CD14-positive monocyte (primary cell): ENCODE data around the gene OR2T3. TPM values are rescaled to one million over a fixed set of nuclear protein-coding genes. Genes with fewer than 3 reads are reported as not detected.
"Not testable (repeated sequence)": the region's sequence is repeated elsewhere in the genome, so short reads cannot be mapped to it uniquely, and the experiment has no call there.

Source experiments
- DNase-seq, 3 donors: peaks; one replicate each; pipeline ENCODE4 v3.0.0-alpha.2; 2011 to 2022
- H2AFZ ChIP-seq: 2 replicates; pipeline ENCODE4 v1.6.0; 2012; ENCODE audit warnings: mild to moderate bottlenecking, low read depth, low read length, inconsistent platforms; ENCODE audit not compliant: insufficient read depth, poor library complexity, severe bottlenecking
- H3K27ac ChIP-seq, 2 donors: 1 replicate in 1 of 2; 2 replicates in 1 of 2; pipeline ENCODE4 v1.5.1; 2012 to 2013; ENCODE audit warnings: low read length in 2 of 2, control low read depth in 1 of 2, inconsistent platforms in 1 of 2, low read depth in 1 of 2, mild to moderate bottlenecking in 1 of 2
- H3K27me3 ChIP-seq, 2 donors: one replicate each; pipeline versions ENCODE4 v1.6.0 to v1.6.1; 2011 to 2013; ENCODE audit warnings: low read length in 2 of 2; ENCODE audit not compliant: control insufficient read depth in 2 of 2, insufficient read depth in 2 of 2
- H3K36me3 ChIP-seq, 2 donors: replicated peaks in 1 of 2; 1 replicate in 1 of 2; 2 replicates in 1 of 2; pipeline versions ENCODE4 v1.5.1 to v1.6.1; 2012 to 2013; ENCODE audit warnings: low read length in 2 of 2, control low read depth in 1 of 2, inconsistent platforms in 1 of 2, mild to moderate bottlenecking in 1 of 2; ENCODE audit not compliant: insufficient read depth in 2 of 2, control insufficient read depth in 1 of 2
- H3K4me1 ChIP-seq, 2 donors: 1 replicate in 1 of 2; 2 replicates in 1 of 2; pipeline versions ENCODE4 v1.5.1 to v1.6.1; 2012 to 2013; ENCODE audit warnings: low read length in 2 of 2, control low read depth in 1 of 2, inconsistent platforms in 1 of 2, mild to moderate bottlenecking in 1 of 2, moderate library complexity in 1 of 2; ENCODE audit not compliant: insufficient read depth in 2 of 2, control insufficient read depth in 1 of 2
- H3K4me2 ChIP-seq: replicated peaks from 2 replicates; pipeline ENCODE3; 2012; ENCODE audit warnings: low read length, moderate library complexity, mild to moderate bottlenecking; ENCODE audit not compliant: poor library complexity, severe bottlenecking; ENCODE audit errors: extremely low read depth
- H3K4me3 ChIP-seq, 3 experiments: fragments of 200-600 bp in 1 of 3; sonication (generic) in 1 of 3; replicated peaks in 1 of 3; 1 replicate in 2 of 3; 2 replicates in 1 of 3; pipeline ENCODE4 v1.5.1; 2011 to 2013; ENCODE audit warnings: low read length in 3 of 3, mild to moderate bottlenecking in 3 of 3, control low read depth in 2 of 3, low read depth in 2 of 3, inconsistent platforms in 1 of 3, moderate library complexity in 1 of 3
- H3K79me2 ChIP-seq: 2 replicates; pipeline ENCODE4 v1.6.0; 2012; ENCODE audit warnings: mild to moderate bottlenecking, control low read depth, inconsistent platforms, low read length, moderate library complexity; ENCODE audit not compliant: insufficient read depth
- H3K9ac ChIP-seq: 2 replicates; pipeline ENCODE4 v1.6.0; 2017; ENCODE audit warnings: low read length, mild to moderate bottlenecking; ENCODE audit not compliant: insufficient read depth, poor library complexity, severe bottlenecking
- H3K9me3 ChIP-seq, 2 donors: replicated peaks in 1 of 2; 1 replicate in 1 of 2; 2 replicates in 1 of 2; pipeline versions ENCODE4 v1.5.1 to v1.6.1; 2012 to 2013; ENCODE audit warnings: low read length in 2 of 2, control low read depth in 1 of 2; ENCODE audit not compliant: control insufficient read depth in 1 of 2, insufficient read depth in 1 of 2
- H4K20me1 ChIP-seq: 2 replicates; pipeline ENCODE4 v1.6.0; 2012; ENCODE audit warnings: mild to moderate bottlenecking, low read length, control low read depth, moderate library complexity; ENCODE audit not compliant: insufficient read depth
- H3K27ac Mint-ChIP-seq, 7 donors: one replicate each; pipeline ENCODE4 v1.8.0; 2020; ENCODE audit warnings: mild to moderate bottlenecking in 7 of 7, mixed read lengths in 7 of 7, moderate library complexity in 6 of 7, inconsistent platforms in 2 of 7
- H3K27me3 Mint-ChIP-seq, 3 donors: one replicate each; pipeline ENCODE4 v1.8.0; 2021 to 2022; ENCODE audit warnings: low read depth in 3 of 3, mild to moderate bottlenecking in 3 of 3, mixed read lengths in 3 of 3, moderate library complexity in 3 of 3, inconsistent platforms in 1 of 3
- H3K36me3 Mint-ChIP-seq, 2 donors: one replicate each; pipeline ENCODE4 v1.8.0; 2020; ENCODE audit warnings: mixed read lengths in 2 of 2, inconsistent platforms in 1 of 2, mild to moderate bottlenecking in 1 of 2
- H3K4me1 Mint-ChIP-seq: one replicate; pipeline ENCODE4 v1.8.0; 2020; ENCODE audit warnings: mild to moderate bottlenecking, mixed read lengths
- H3K4me3 Mint-ChIP-seq, 2 donors: one replicate each; pipeline ENCODE4 v1.8.0; 2020; ENCODE audit warnings: mild to moderate bottlenecking in 2 of 2, mixed read lengths in 2 of 2, moderate library complexity in 1 of 2
- H3K9me3 Mint-ChIP-seq, 7 donors: one replicate each; pipeline ENCODE4 v1.8.0; 2020 to 2022; ENCODE audit warnings: mixed read lengths in 7 of 7, mild to moderate bottlenecking in 6 of 7, moderate library complexity in 6 of 7, inconsistent platforms in 2 of 7
- WGBS: methylation state at CpG from one replicate; pipeline ENCODE4 v1.1.5; 2013; ENCODE audit warnings: missing lambda C conversion rate; ENCODE audit not compliant: insufficient coverage; 5-methylcytosine and 5-hydroxymethylcytosine counted together
- intact Hi-C, 2 donors: fragments of 100-400 bp; cut with micrococcal nuclease; formaldehyde crosslinking; loops; one replicate each; pipeline versions ENCODE4 v1.15.0 to v1.15.1; 2023
- polyA plus RNA-seq, 3 donors: library from polyadenylated mRNA; depleted of rRNA in 1 of 3; unstranded in 2 of 3; stranded (reverse) in 1 of 3; fragments of 300-500 nt in 2 of 3; fragments of >200 nt in 1 of 3; fragmentation: Illumina TruSeq in 2 of 3; gene quantifications; 1 replicate in 2 of 3; 2 replicates in 1 of 3; pipeline ENCODE4 v1.2.3, GENCODE V29; 2012 to 2021

Gene OR2T3
- polyA plus RNA-seq, 3 donors = 0.08 TPM; not detected in 2

DNA sequence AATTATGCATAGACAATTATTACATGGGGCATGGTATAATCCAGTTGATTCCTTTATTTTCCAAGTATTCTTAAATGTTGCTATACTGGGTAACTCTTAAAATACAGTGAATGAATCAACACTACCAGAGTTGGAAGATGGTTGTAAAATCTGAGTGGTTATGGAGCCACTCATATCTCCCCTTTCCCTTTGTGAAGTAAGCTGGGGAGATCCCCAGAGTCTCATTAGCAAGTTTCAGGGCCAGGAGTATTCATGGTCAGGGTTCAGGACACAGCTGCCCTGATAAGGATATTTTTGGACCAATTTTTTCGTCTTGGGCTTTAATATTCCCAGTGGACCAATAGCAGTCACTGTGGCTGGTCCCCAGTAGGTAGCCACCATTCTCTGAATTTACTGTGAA is 34.5 kb upstream of the OR2T3 start:
- H3K9ac ChIP-seq, H3K4me3 ChIP-seq, H3K4me2 ChIP-seq, H2AFZ ChIP-seq, H4K20me1 ChIP-seq, H3K27ac Mint-ChIP-seq, H3K27ac ChIP-seq, H3K36me3 ChIP-seq, H3K9me3 Mint-ChIP-seq, H3K27me3 Mint-ChIP-seq, H3K9me3 ChIP-seq, H3K4me3 Mint-ChIP-seq, H3K27me3 ChIP-seq, intact Hi-C loops, DNase-seq, H3K4me1 ChIP-seq, H3K36me3 Mint-ChIP-seq, H3K4me1 Mint-ChIP-seq, H3K79me2 ChIP-seq: not testable (repeated sequence)
- no CpG with 5 or more reads among the region's 1 CpG for WGBS

DNA sequence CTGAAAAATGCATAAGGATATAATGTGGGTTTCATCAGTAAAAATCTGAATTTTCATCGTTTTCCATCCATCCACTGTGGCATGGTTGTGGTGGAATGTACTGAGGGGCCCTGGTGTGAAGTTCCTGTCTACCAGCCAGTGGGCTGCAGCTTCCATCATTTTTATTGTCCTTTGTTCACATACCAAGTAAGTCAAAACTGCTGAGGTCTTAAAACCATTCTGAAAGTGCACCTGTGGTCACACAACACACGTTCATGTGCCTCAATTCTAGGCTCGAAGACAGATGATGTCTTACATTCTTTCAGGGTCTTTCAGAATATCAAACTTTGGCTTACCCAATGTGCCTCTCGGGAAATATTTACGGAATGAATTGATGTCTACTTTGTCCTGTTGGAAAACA is 33.9 kb upstream of the OR2T3 start:
- H3K4me1 Mint-ChIP-seq, H3K4me3 Mint-ChIP-seq, H3K9me3 Mint-ChIP-seq, H3K4me3 ChIP-seq, H3K27me3 Mint-ChIP-seq, H3K36me3 ChIP-seq, H3K27me3 ChIP-seq, H3K9me3 ChIP-seq, H3K9ac ChIP-seq, H3K79me2 ChIP-seq, intact Hi-C loops, H2AFZ ChIP-seq, H4K20me1 ChIP-seq, H3K27ac Mint-ChIP-seq, H3K36me3 Mint-ChIP-seq, DNase-seq, H3K27ac ChIP-seq, H3K4me1 ChIP-seq, H3K4me2 ChIP-seq: not testable (repeated sequence)
- 89% methylated on average over 2 of the region's 5 CpGs for WGBS

DNA sequence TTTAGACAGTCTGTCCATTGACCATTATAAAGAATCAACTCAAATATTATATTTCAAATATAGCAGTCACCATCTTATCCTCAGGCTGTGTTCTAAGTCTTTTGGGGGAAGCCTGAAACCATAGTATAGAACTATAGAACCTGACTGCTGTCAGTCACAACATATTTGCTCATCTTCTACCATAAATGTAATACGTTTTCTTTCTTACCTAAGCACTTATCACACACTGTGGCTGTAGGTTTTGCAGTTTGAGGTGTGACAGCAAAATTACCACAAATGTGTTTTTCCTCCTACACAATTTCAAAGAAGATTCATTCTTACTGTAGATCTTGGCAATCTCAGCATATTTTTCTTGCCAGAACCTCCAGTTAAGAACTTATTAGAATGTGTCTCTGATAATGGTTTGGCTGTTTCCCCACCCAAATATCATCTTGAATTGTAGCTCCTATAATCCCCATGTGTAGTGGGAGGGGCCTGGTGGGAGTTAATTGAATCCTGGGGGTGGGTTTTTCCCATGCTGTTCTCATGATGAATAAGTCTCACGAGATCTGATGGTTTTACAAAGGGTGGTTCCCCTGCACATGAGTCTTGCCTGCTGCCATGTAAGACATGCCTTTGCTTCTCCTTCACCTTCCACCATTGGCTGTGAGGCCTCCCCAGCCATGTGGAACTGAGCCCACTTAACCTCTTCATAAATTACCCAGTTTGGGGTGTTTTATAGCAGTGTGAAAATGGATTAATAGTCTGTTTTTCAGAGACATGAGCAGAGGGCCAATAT is 30.5 kb upstream of the OR2T3 start:
- H3K27ac Mint-ChIP-seq = not testable (repeated sequence)
- no CpG with 5 or more reads among the region's 2 CpGs for WGBS

DNA sequence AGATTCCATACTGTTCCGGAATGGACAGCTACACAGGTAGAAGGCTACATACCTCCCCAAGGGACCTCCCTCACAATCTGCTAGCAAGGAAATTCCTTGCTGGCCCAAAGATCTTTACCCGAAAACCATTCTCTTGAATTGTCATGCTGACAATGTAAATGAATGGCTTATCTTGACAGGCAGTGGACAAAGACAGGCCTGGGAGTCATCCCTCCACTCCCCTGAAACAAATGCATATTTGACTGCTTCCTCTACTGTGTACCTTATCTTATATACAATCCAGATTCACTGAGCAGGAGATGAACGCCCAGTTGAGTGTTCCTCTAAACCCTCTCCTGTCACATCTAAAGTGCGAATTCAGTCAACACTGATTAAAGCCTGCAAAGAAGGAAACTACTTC is 28.5 kb upstream of the OR2T3 start:
- DNase-seq, H3K36me3 ChIP-seq, H3K4me1 Mint-ChIP-seq, H3K27me3 Mint-ChIP-seq, H3K9me3 Mint-ChIP-seq, H3K9me3 ChIP-seq, H3K4me2 ChIP-seq, H3K4me3 Mint-ChIP-seq, H3K36me3 Mint-ChIP-seq, H3K27me3 ChIP-seq, H4K20me1 ChIP-seq, H2AFZ ChIP-seq, H3K9ac ChIP-seq, H3K27ac Mint-ChIP-seq, H3K4me1 ChIP-seq, H3K79me2 ChIP-seq, H3K4me3 ChIP-seq, H3K27ac ChIP-seq, intact Hi-C loops: not testable (repeated sequence)
- WGBS = 100% methylated on average over 2 of the region's 4 CpGs

More for the DNA sequence above, 30.5 kb upstream of the OR2T3 start:
- H3K27me3 ChIP-seq, H3K36me3 ChIP-seq, H3K4me2 ChIP-seq, H3K27me3 Mint-ChIP-seq, intact Hi-C loops, H3K9me3 Mint-ChIP-seq, H3K4me3 ChIP-seq, H3K9ac ChIP-seq, H3K27ac ChIP-seq, H3K79me2 ChIP-seq, H3K36me3 Mint-ChIP-seq, H3K4me3 Mint-ChIP-seq, H2AFZ ChIP-seq, H3K9me3 ChIP-seq, H3K4me1 ChIP-seq, H3K4me1 Mint-ChIP-seq, H4K20me1 ChIP-seq, DNase-seq: not testable (repeated sequence)
